GM12878 (cell line): ENCODE data around the gene TMEM109.

ENCODE experiments used
- CEBPB ChIP-seq, 2 experiments: fragments of 150-350 bp in 1 of 2; IDR thresholded peaks; 2 replicates each; pipeline ENCODE4 v1.6.1; 2012 to 2014; ENCODE audit warnings: low read depth in 2 of 2, low read length in 2 of 2, borderline replicate concordance in 1 of 2, inconsistent platforms in 1 of 2
- CHD2 ChIP-seq: IDR thresholded peaks from 2 replicates; pipeline ENCODE4 v1.6.1; 2011; ENCODE audit warnings: low read depth, low read length, improper control_type of control experiment, borderline replicate concordance
- CTCF ChIP-seq, 3 experiments: IDR thresholded peaks in 2 of 3; conservative IDR thresholded peaks in 1 of 3; 2 replicates each; pipeline ENCODE4 v1.5.1; 2011; ENCODE audit warnings: low read depth in 3 of 3, low read length in 3 of 3, mild to moderate bottlenecking in 3 of 3, control low read depth in 2 of 3, moderate library complexity in 2 of 3, inconsistent platforms in 1 of 3, mixed read lengths in 1 of 3; ENCODE audit not compliant: control insufficient read depth in 2 of 3, insufficient read depth in 1 of 3; ENCODE audit errors: extremely low read depth in 1 of 3
- IKZF1 ChIP-seq: fragments of 450-650 bp; conservative IDR thresholded peaks from 2 replicates; pipeline ENCODE4 v1.6.1; 2017; ENCODE audit warnings: antibody characterized with exemption, mild to moderate bottlenecking
- JUNB ChIP-seq: IDR thresholded peaks from 2 replicates; pipeline ENCODE4 v1.6.1; 2016; ENCODE audit warnings: antibody characterized with exemption, mild to moderate bottlenecking
- MYC ChIP-seq: IDR thresholded peaks from 2 replicates; pipeline ENCODE4 v1.6.1; 2011; ENCODE audit warnings: mild to moderate bottlenecking, low read length, moderate library complexity, inconsistent platforms; ENCODE audit not compliant: insufficient read depth, insufficient replicate concordance, insufficient read length, severe bottlenecking
- RBBP5 ChIP-seq: fragments of 200-600 bp; sonication (generic); conservative IDR thresholded peaks from 2 replicates; pipeline ENCODE4 v1.6.1; 2016
- SIN3A ChIP-seq: IDR thresholded peaks from 2 replicates; pipeline ENCODE4 v1.6.1; 2012; ENCODE audit warnings: low read depth, low read length, improper control_type of control experiment
- ZNF24 ChIP-seq: fragments of 450-650 bp; IDR thresholded peaks from 2 replicates; pipeline ENCODE4 v1.6.1; 2017; ENCODE audit warnings: antibody characterized with exemption, mild to moderate bottlenecking
- TF ChIP-seq, protein P1 (sequence below): IDR thresholded peaks from 2 replicates; pipeline ENCODE4 v1.6.1; 2011; ENCODE audit warnings: low read depth, low read length, improper control_type of control experiment, borderline replicate concordance

DNA sequence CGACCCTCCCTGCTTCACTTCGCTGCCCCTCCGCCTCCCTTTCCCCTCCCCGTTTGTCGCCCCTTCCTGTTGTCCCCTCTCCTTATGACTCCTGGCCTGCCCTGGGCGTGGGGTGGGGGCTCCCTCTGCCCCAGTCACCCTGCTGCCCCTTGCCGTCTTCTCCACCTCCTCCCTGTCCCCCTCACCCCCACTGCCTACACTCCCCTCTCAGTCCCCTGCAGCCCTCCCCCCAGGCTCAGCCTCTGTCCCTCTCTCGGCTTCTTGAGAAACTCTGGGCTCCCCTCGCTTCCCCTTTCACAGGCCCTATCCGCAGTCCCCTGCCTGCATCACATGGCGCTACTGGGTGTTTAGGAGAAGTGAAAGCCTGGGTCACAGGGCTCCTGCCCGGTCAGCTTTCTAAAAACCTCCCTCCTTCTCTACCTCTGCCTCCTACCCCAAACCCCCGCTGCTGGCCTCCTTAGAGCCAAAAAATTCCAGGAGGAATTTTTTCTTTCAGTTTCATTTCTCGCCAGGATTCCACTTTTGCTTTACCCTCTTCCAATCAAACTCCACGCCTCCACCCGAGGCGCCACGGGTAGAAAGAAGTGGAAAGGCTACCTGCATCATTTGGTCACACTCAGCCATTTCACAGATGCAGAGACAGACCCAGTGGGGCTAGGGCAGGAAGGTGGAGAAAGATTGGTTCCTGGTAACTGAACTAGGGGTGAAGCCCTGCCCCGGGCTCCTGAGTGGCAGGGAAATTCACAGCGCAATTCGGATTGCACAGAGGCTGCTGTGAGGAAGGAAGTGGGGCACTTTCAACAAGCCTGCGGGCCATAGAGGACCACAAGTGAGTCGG is 38.2 kb downstream of the TMEM109 start, which contains the start of gene SLC15A3:
- no peak for TF ChIP-seq CHD2
- TF ChIP-seq CTCF (IDR thresholded peaks at IDR 0.05 in 2 of 3, conservative IDR thresholded peaks at IDR 0.05 in 1 of 3; ENCODE audit: control insufficient read depth in 2 of 3, extremely low read depth in 1 of 3, insufficient read depth in 1 of 3, low read depth in 3 of 3, low read length in 3 of 3): no peak
- TF ChIP-seq ZNF24: no peak; the same call in 1 of the 2 replicates
- TF ChIP-seq, protein P1, sequence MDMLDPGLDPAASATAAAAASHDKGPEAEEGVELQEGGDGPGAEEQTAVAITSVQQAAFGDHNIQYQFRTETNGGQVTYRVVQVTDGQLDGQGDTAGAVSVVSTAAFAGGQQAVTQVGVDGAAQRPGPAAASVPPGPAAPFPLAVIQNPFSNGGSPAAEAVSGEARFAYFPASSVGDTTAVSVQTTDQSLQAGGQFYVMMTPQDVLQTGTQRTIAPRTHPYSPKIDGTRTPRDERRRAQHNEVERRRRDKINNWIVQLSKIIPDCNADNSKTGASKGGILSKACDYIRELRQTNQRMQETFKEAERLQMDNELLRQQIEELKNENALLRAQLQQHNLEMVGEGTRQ: peak; percentile 80
- no peak for TF ChIP-seq JUNB
- peak; percentile 99 for TF ChIP-seq IKZF1
- no peak for TF ChIP-seq MYC
- TF ChIP-seq RBBP5: no peak
- no peak for TF ChIP-seq SIN3A
- TF ChIP-seq CEBPB (IDR thresholded peaks at IDR 0.05; ENCODE audit: borderline replicate concordance in 1 of 2, low read depth in 2 of 2, low read length in 2 of 2): no peak
